Panc1 (cell line): ENCODE data around the gene EDEM1.

ENCODE experiments used
- CTCF ChIP-seq: fragments of 450-650 bp; IDR thresholded peaks from 2 replicates; pipeline ENCODE4 v1.5.1; 2017; ENCODE audit warnings: mild to moderate bottlenecking
- REST ChIP-seq, 2 experiments: IDR thresholded peaks; 2 replicates each; pipeline ENCODE4 v1.6.1; 2011 to 2012; ENCODE audit warnings: low read depth in 2 of 2, control low read depth in 1 of 2, low read length in 1 of 2, mild to moderate bottlenecking in 1 of 2, moderate library complexity in 1 of 2; ENCODE audit not compliant: insufficient read depth in 1 of 2
- SIN3A ChIP-seq: IDR thresholded peaks from 2 replicates; pipeline ENCODE4 v1.6.1; 2012; ENCODE audit warnings: low read depth, mild to moderate bottlenecking, low read length, moderate library complexity, borderline replicate concordance; ENCODE audit not compliant: insufficient read depth

- no peak for TF ChIP-seq SIN3A
- no peak for TF ChIP-seq CTCF
- TF ChIP-seq REST (IDR thresholded peaks at IDR 0.05; ENCODE audit: insufficient read depth in 1 of 2, low read depth in 2 of 2, low read length in 1 of 2) = no peak
These were observed 7.4 kb downstream of the EDEM1 start for GRCh38 chr3:5194801-5195509.
